ENCODE measurements around the gene ITIH4.

DNA sequence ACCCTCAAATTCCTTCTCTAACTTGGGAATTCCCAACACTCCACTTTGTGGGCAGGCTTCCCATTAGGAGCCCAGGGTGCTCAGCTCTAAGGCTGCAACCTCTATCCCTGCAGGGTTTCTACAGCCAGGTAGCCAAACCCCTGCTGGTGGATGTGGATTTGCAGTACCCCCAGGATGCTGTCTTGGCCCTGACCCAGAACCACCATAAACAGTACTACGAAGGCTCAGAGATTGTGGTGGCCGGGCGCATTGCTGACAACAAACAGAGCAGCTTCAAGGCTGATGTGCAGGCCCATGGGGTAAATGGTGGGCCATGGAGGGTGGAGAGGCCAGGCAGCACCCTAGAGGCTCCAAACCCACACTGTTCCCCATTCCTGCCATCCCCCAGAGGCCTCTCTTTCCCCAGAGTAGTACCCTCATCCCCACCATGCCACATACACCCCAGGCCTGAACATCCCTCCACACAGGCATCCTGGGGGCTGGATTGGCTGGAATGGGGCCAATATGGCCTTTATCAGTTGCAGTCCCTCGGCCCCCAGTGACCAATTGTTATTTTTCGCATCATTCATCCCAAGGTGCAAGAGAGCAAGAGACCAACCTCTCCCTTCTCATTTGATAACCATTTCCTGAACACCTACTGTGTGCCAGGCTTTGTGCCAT is 45.4 kb downstream of the ITIH4 start:
- TF ChIP-seq, protein P1, sequence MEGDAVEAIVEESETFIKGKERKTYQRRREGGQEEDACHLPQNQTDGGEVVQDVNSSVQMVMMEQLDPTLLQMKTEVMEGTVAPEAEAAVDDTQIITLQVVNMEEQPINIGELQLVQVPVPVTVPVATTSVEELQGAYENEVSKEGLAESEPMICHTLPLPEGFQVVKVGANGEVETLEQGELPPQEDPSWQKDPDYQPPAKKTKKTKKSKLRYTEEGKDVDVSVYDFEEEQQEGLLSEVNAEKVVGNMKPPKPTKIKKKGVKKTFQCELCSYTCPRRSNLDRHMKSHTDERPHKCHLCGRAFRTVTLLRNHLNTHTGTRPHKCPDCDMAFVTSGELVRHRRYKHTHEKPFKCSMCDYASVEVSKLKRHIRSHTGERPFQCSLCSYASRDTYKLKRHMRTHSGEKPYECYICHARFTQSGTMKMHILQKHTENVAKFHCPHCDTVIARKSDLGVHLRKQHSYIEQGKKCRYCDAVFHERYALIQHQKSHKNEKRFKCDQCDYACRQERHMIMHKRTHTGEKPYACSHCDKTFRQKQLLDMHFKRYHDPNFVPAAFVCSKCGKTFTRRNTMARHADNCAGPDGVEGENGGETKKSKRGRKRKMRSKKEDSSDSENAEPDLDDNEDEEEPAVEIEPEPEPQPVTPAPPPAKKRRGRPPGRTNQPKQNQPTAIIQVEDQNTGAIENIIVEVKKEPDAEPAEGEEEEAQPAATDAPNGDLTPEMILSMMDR (IDR thresholded peaks at IDR 0.05; ENCODE audit: low read depth, low read length, poor library complexity, severe bottlenecking), result no peak
- no peak for TF ChIP-seq EZH2phosphoT487 (IDR thresholded peaks at IDR 0.05; ENCODE audit: borderline replicate concordance, low read length)

Data from DOHH2 (cell line).